H1 (cell line): ENCODE data around the gene POU6F2. TPM values are rescaled to one million over a fixed set of nuclear protein-coding genes. Genes with fewer than 3 reads are reported as not detected.

Experiments used
- CTCF ChIA-PET: fragments of 300-600 bp; sonication (Branson Sonifier 250); formaldehyde crosslinking; loops from one replicate; lab custom pipeline; 2021; ENCODE audit not compliant: partially characterized antibody; lab: Charles Lee
- POLR2A ChIA-PET: fragments of 300-600 bp; sonication (Branson Sonifier 250); formaldehyde crosslinking; loops from one replicate; lab custom pipeline; 2021; ENCODE audit warnings: inconsistent platforms; ENCODE audit not compliant: partially characterized antibody; lab: Charles Lee
- DNase-seq, 2 experiments: peaks; one replicate each; pipeline versions ENCODE4 v3.0.0 to v3.0.0-alpha.2; 2010 to 2022; ENCODE audit warnings: low spot score in 2 of 2, low read depth in 1 of 2, mixed read lengths in 1 of 2
- FAIRE-seq: peaks from 2 replicates; lab custom pipeline; 2011; peaks lifted over from hg19 to GRCh38; lab: Jason Lieb, UNC
- H2AFZ ChIP-seq: 2 replicates; pipeline ENCODE4 v1.8.1; 2012; ENCODE audit warnings: low read length, inconsistent platforms
- H2AK5ac ChIP-seq: 2 replicates; pipeline ENCODE4 v1.6.1; 2013; ENCODE audit warnings: low read depth, low read length
- H2BK120ac ChIP-seq: replicated peaks from 2 replicates; pipeline ENCODE3; 2013; ENCODE audit warnings: low read depth, low read length, inconsistent platforms
- H2BK12ac ChIP-seq: 2 replicates; pipeline ENCODE4 v1.6.1; 2013; ENCODE audit warnings: low read depth, low read length
- H2BK15ac ChIP-seq: 2 replicates; pipeline ENCODE4 v1.6.1; 2013; ENCODE audit warnings: low read length
- H2BK20ac ChIP-seq: 2 replicates; pipeline ENCODE4 v1.6.1; 2013; ENCODE audit warnings: low read length
- H2BK5ac ChIP-seq: 2 replicates; pipeline ENCODE4 v1.6.1; 2013; ENCODE audit warnings: low read depth, low read length
- H3K14ac ChIP-seq: 2 replicates; pipeline ENCODE4 v1.6.1; 2013; ENCODE audit warnings: inconsistent platforms; ENCODE audit not compliant: insufficient read length
- H3K18ac ChIP-seq: 2 replicates; pipeline ENCODE4 v1.6.1; 2013; ENCODE audit warnings: low read length; ENCODE audit errors: extremely low read depth
- H3K23ac ChIP-seq: 2 replicates; pipeline ENCODE4 v1.6.1; 2013; ENCODE audit warnings: inconsistent platforms; ENCODE audit not compliant: insufficient read length
- H3K23me2 ChIP-seq: 2 replicates; pipeline ENCODE4 v1.6.1; 2013; ENCODE audit warnings: low read depth, low read length
- H3K27ac ChIP-seq: 2 replicates; pipeline ENCODE4 v1.6.1; 2011; ENCODE audit warnings: low read depth, low read length, inconsistent platforms
- H3K27me3 ChIP-seq, 4 experiments: replicated peaks in 1 of 4; 1 replicate in 1 of 4; 2 replicates in 3 of 4; pipeline versions ENCODE4 v1.6.1 to v1.8.1; 2011 to 2013; ENCODE audit warnings: low read length in 3 of 4, mild to moderate bottlenecking in 3 of 4, inconsistent platforms in 2 of 4, mixed read lengths in 2 of 4, moderate library complexity in 1 of 4; ENCODE audit not compliant: control insufficient read depth in 3 of 4, insufficient read depth in 3 of 4; ENCODE audit errors: extremely low read depth in 1 of 4
- H3K36me3 ChIP-seq, 4 experiments: 2 replicates each; pipeline versions ENCODE4 v1.6.1 to v1.8.1; 2011 to 2013; ENCODE audit warnings: mild to moderate bottlenecking in 4 of 4, low read length in 3 of 4, moderate library complexity in 2 of 4, control low read depth in 1 of 4, inconsistent platforms in 1 of 4; ENCODE audit not compliant: insufficient read depth in 4 of 4, control insufficient read depth in 2 of 4
- H3K4ac ChIP-seq: replicated peaks from 2 replicates; pipeline ENCODE3; 2013; ENCODE audit warnings: low read length, low read depth, mixed read lengths, inconsistent platforms; ENCODE audit not compliant: insufficient read length
- H3K4me1 ChIP-seq, 4 experiments: replicated peaks in 1 of 4; 1 replicate in 1 of 4; 2 replicates in 3 of 4; pipeline versions ENCODE4 v1.6.1 to v1.8.1; 2011 to 2013; ENCODE audit warnings: low read length in 3 of 4, inconsistent platforms in 2 of 4, mixed read lengths in 1 of 4; ENCODE audit not compliant: insufficient read depth in 4 of 4, control insufficient read depth in 3 of 4
- H3K4me2 ChIP-seq, 2 experiments: 2 replicates each; pipeline versions ENCODE4 v1.6.1 to v1.8.1; 2011 to 2013; ENCODE audit warnings: low read depth in 2 of 2, low read length in 2 of 2, control low read depth in 1 of 2, inconsistent platforms in 1 of 2, mild to moderate bottlenecking in 1 of 2; ENCODE audit not compliant: insufficient read depth in 1 of 2
- H3K4me3 ChIP-seq, 4 experiments: fragments of 200-600, 300-600 bp in 1 of 4; sonication (generic), shearing (Covaris generic), sonication (Bioruptor Twin) in 1 of 4; 2 replicates each; pipeline versions ENCODE4 v1.5.1 to v1.8.1; 2011 to 2016; ENCODE audit warnings: low read length in 4 of 4, low read depth in 3 of 4, control low read depth in 2 of 4, inconsistent platforms in 2 of 4, mild to moderate bottlenecking in 2 of 4, mixed read lengths in 1 of 4, moderate library complexity in 1 of 4; ENCODE audit not compliant: insufficient read depth in 2 of 4; ENCODE audit errors: extremely low read depth in 1 of 4
- H3K56ac ChIP-seq: replicated peaks from 2 replicates; pipeline ENCODE3; 2013; ENCODE audit warnings: low read depth, mild to moderate bottlenecking, mixed read lengths, low read length, inconsistent platforms; ENCODE audit not compliant: insufficient read length
- H3K79me1 ChIP-seq: 2 replicates; pipeline ENCODE4 v1.6.1; 2013; ENCODE audit warnings: low read depth, low read length, control low read depth
- H3K79me2 ChIP-seq, 2 experiments: 2 replicates each; pipeline versions ENCODE4 v1.6.1 to v1.8.1; 2012 to 2013; ENCODE audit warnings: low read length in 2 of 2, mild to moderate bottlenecking in 2 of 2, inconsistent platforms in 1 of 2; ENCODE audit not compliant: insufficient read depth in 2 of 2, control insufficient read depth in 1 of 2
- H3K9ac ChIP-seq, 4 experiments: replicated peaks in 1 of 4; 1 replicate in 1 of 4; 2 replicates in 3 of 4; pipeline versions ENCODE4 v1.6.1 to v1.8.1; 2011 to 2013; ENCODE audit warnings: low read depth in 3 of 4, low read length in 3 of 4, control low read depth in 2 of 4, mild to moderate bottlenecking in 2 of 4, moderate library complexity in 2 of 4, inconsistent platforms in 1 of 4; ENCODE audit errors: extremely low read depth in 1 of 4
- H3K9me3 ChIP-seq, 2 experiments: 2 replicates each; pipeline versions ENCODE4 v1.6.1 to v1.8.1; 2012 to 2013; ENCODE audit warnings: mild to moderate bottlenecking in 2 of 2, moderate library complexity in 2 of 2, control low read depth in 1 of 2, inconsistent platforms in 1 of 2, low read depth in 1 of 2, low read length in 1 of 2, mixed read lengths in 1 of 2; ENCODE audit not compliant: insufficient read depth in 2 of 2
- H4K20me1 ChIP-seq, 2 experiments: replicated peaks in 1 of 2; 2 replicates each; pipeline versions ENCODE3 to v1.8.1; 2011 to 2013; ENCODE audit warnings: inconsistent platforms in 2 of 2, low read length in 2 of 2, mild to moderate bottlenecking in 1 of 2; ENCODE audit not compliant: insufficient read depth in 2 of 2, control insufficient read depth in 1 of 2
- H4K5ac ChIP-seq: 2 replicates; pipeline ENCODE4 v1.6.1; 2013; ENCODE audit warnings: low read length, low read depth, mixed read lengths, inconsistent platforms; ENCODE audit not compliant: insufficient read length
- H4K8ac ChIP-seq: 2 replicates; pipeline ENCODE4 v1.8.0; 2013; ENCODE audit warnings: mild to moderate bottlenecking, moderate library complexity, low read length, inconsistent platforms; ENCODE audit not compliant: insufficient read depth; ENCODE audit errors: extremely low read depth
- H4K91ac ChIP-seq: replicated peaks from 2 replicates; pipeline ENCODE3; 2013; ENCODE audit warnings: low read length, mixed read lengths, inconsistent platforms; ENCODE audit not compliant: insufficient read length
- JUND ChIP-seq: IDR thresholded peaks from 2 replicates; pipeline ENCODE4 v1.6.1; 2011; ENCODE audit warnings: mild to moderate bottlenecking, improper control_type of control experiment, low read length
- SAP30 ChIP-seq: fragments of 300-600 bp; sonication (generic); IDR thresholded peaks from 2 replicates; pipeline ENCODE4 v1.7.1; 2012; ENCODE audit warnings: low read length, moderate library complexity, mild to moderate bottlenecking, inconsistent platforms; ENCODE audit not compliant: insufficient read depth, insufficient replicate concordance
- SIN3A ChIP-seq, 2 experiments: IDR thresholded peaks in 1 of 2; conservative IDR thresholded peaks in 1 of 2; 2 replicates each; pipeline ENCODE4 v1.6.1; 2011 to 2012; ENCODE audit warnings: low read length in 2 of 2, improper control_type of control experiment in 1 of 2, low read depth in 1 of 2, mild to moderate bottlenecking in 1 of 2
- SP1 ChIP-seq: IDR thresholded peaks from 2 replicates; pipeline ENCODE4 v1.6.1; 2011; ENCODE audit warnings: low read depth, low read length
- SUZ12 ChIP-seq: fragments of 200-600 bp; sonication (generic); IDR thresholded peaks from 2 replicates; pipeline ENCODE4 v1.6.1; 2012; ENCODE audit warnings: mild to moderate bottlenecking, inconsistent platforms, low read length, moderate library complexity, mixed read lengths
- TBP ChIP-seq: IDR thresholded peaks from 2 replicates; pipeline ENCODE4 v1.6.1; 2011; ENCODE audit warnings: low read depth, low read length, improper control_type of control experiment
- WGBS, 2 experiments: shearing (Covaris generic) in 1 of 2; methylation state at CpG; one replicate each; pipeline versions ENCODE4 v1.1.6 to v1.1.7; 2013 to 2015; ENCODE audit warnings: low lambda C conversion rate in 2 of 2, mixed read lengths in 2 of 2, inconsistent platforms in 1 of 2, low coverage in 1 of 2, missing lambda C conversion rate in 1 of 2; ENCODE audit not compliant: insufficient replicate concordance in 2 of 2, insufficient coverage in 1 of 2, insufficient read length in 1 of 2; ENCODE audit errors: extremely low coverage in 1 of 2, missing lambda C conversion rate in 1 of 2; 5-methylcytosine and 5-hydroxymethylcytosine counted together
- polyA plus RNA-seq, 7 experiments: library from polyadenylated mRNA; depleted of rRNA in 3 of 7; stranded (reverse) in 5 of 7; unstranded in 2 of 7; fragments of >200 nt in 5 of 7; fragments of 200-250 nt in 2 of 7; gene quantifications; 1 replicate in 5 of 7; 2 replicates in 1 of 7; 4 replicates in 1 of 7; pipeline versions ENCODE4 v1.2.1 to v1.2.3, GENCODE V29; 2011 to 2013; ENCODE audit warnings: missing spikeins in 2 of 7, mixed read lengths in 2 of 7
- total RNA-seq: library from RNA; stranded (reverse); fragmentation: NEBNext Ultra II Directional; extraction: Animal tissue kit (Norgen Biotek cat#: 25700); gene quantifications from 2 replicates; pipeline ENCODE4 v1.2.1, GENCODE V29; 2021

The POU6F2 gene
- total and polyA plus RNA-seq, 2 of the 8 experiments (the other 6 are each of a cell fraction or from before 2014, with no cell fraction given), result 1.1 to 2.0 TPM

DNA sequence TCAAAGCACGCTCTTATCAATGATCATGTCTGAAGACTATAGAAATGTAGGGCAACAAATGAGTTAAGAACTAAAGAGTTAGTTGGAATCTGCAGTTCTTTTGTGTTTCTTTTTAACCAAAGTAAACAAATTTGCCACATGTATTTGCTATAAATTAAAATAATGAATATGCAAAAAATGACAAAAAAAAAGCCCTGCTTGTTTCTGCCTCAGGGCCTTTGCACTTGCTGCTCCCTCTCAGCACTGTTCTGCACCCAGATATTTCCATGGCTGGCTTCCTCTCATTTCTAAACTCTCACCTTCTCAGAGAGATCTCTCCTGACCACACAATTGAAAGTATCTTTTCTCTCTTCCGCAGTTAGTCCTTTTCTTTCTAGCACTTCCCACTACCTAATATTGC is 406.7 kb downstream of the POU6F2 start:
- no peaks in the 10 kb centered on the region for H3K9me3 ChIP-seq
- no peak for DNase-seq
- H4K91ac ChIP-seq, result no peak overlapping the region
- H3K27ac ChIP-seq, result no peak overlapping the region
- H3K79me1 ChIP-seq, result no peaks in the 10 kb centered on the region
- no peak overlapping the region for H2AK5ac ChIP-seq
- no peak overlapping the region for H2BK5ac ChIP-seq
- 98% methylated on average over 2 of the region's 2 CpGs; no CpG with 5 or more reads in 1 of the 2 experiments for WGBS, 2 experiments
- POLR2A ChIA-PET, result no interaction called here
- no peaks in the 10 kb centered on the region for H3K23me2 ChIP-seq
- no peak overlapping the region for H2BK12ac ChIP-seq
- H2BK120ac ChIP-seq, result no peak overlapping the region
- no peak overlapping the region for H3K56ac ChIP-seq
- no peak overlapping the region for H4K8ac ChIP-seq
- no peak overlapping the region for H2BK15ac ChIP-seq
- H3K14ac ChIP-seq, result no peak overlapping the region
- H3K4me3 ChIP-seq, result no peak overlapping the region
- FAIRE-seq, result no peak
- no peaks in the 10 kb centered on the region for H4K20me1 ChIP-seq
- no peak overlapping the region for H4K5ac ChIP-seq
- no peaks in the 10 kb centered on the region for H3K79me2 ChIP-seq
- H2BK20ac ChIP-seq, result no peak overlapping the region
- TF ChIP-seq TBP, result no peak
- TF ChIP-seq SUZ12, result no peak
- TF ChIP-seq SP1, result no peak
- TF ChIP-seq SAP30, result no peak
- TF ChIP-seq JUND, result no peak
- TF ChIP-seq SIN3A (conservative IDR thresholded peaks at IDR 0.05 in 1 of 2, IDR thresholded peaks at IDR 0.05 in 1 of 2; ENCODE audit: low read depth in 1 of 2, low read length in 2 of 2), result no peak
- H3K27me3 ChIP-seq, result no peaks in the 10 kb centered on the region
- no peaks in the 10 kb centered on the region for H3K4me1 ChIP-seq
- no peaks in the 10 kb centered on the region for H3K36me3 ChIP-seq
- no peak overlapping the region for H3K4me2 ChIP-seq
- H2AFZ ChIP-seq, result no peak overlapping the region
- no peak overlapping the region for H3K4ac ChIP-seq
- H3K9ac ChIP-seq, result no peak overlapping the region
- no peak overlapping the region for H3K23ac ChIP-seq
- H3K18ac ChIP-seq, result no peak overlapping the region
- CTCF ChIA-PET, result interaction anchor here (1.2 to 5.2 kb wide), 3 partner anchors 10 to 588 kb away, joined by 3 to 25 read pairs (median 3); no protein-coding TSS in a partner anchor
